GM12874 (cell line): ENCODE measurements around the gene MED9.

Source experiments
- TF ChIP-seq, protein P1 (sequence below): IDR thresholded peaks from 2 replicates; pipeline ENCODE4 v1.5.1; 2011; ENCODE audit warnings: low read depth, mild to moderate bottlenecking, control low read depth, low read length, moderate library complexity; ENCODE audit not compliant: insufficient read depth

MED9 gene

DNA sequence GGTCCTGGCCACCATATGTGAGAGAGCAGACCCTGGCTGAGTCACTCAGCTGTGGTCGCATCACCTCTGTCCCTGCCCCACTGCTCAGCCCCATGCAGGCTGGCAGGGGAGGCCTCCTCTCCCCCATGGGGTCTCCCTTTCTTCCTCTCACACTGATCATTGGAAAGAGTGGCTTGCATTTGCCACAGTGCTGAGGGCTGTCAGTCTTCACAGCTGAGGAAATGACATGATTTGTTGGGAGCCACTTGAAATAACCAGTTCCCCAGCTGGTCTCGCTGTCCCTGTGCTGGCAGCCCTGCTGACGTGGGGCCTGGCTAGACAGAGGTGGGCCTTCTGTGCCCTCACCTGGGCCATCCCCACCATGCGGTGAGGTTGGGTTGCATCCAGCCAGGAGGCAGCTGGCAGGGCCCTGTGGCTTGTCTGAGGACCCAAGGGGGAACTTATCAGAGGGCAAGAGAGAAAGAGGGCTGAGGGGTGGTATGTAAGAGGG, 30.1 kb upstream of the MED9 start:
- TF ChIP-seq, protein P1, sequence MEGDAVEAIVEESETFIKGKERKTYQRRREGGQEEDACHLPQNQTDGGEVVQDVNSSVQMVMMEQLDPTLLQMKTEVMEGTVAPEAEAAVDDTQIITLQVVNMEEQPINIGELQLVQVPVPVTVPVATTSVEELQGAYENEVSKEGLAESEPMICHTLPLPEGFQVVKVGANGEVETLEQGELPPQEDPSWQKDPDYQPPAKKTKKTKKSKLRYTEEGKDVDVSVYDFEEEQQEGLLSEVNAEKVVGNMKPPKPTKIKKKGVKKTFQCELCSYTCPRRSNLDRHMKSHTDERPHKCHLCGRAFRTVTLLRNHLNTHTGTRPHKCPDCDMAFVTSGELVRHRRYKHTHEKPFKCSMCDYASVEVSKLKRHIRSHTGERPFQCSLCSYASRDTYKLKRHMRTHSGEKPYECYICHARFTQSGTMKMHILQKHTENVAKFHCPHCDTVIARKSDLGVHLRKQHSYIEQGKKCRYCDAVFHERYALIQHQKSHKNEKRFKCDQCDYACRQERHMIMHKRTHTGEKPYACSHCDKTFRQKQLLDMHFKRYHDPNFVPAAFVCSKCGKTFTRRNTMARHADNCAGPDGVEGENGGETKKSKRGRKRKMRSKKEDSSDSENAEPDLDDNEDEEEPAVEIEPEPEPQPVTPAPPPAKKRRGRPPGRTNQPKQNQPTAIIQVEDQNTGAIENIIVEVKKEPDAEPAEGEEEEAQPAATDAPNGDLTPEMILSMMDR: no peak

DNA sequence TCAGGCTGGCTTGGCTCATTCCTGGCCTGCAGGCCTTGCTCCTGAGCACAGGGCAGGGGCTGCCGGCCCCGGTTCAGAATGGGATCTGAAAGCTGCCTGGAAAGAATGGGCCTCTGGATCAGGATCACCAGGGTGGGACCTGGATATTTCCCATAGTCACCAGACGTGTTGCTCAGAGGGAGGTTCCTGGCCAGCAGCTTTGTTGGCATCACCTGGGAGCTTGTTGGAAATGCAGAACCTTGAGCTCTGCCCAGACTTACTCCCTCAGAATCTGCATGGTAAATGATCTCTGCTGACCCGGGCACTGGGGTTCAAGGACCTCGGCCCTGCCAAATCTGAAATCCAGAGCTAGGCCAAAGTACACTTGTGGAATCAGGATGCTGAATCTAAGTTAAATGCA, 29.5 kb upstream of the MED9 start:
- TF ChIP-seq, protein P1: no peak

DNA sequence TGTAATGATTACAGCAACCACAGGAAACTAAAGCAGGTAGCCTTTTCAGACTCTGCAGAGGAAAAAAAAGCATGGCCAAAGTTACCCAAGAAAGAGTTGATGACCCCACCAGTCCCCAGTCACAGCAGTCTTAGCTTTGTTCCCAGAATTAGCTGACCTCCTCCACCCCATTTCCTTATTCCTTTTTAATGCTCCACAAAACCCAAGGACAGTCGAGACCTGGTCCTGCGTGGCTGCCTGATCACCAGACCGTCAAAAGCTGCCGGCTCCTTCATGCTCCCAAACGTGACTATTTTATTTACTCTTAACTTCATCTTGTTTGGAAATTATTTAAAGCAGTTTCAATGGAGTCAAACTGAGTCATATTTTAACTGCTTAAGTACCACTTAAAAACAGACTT, 28.7 kb upstream of the MED9 start:
- TF ChIP-seq, protein P1: no peak

DNA sequence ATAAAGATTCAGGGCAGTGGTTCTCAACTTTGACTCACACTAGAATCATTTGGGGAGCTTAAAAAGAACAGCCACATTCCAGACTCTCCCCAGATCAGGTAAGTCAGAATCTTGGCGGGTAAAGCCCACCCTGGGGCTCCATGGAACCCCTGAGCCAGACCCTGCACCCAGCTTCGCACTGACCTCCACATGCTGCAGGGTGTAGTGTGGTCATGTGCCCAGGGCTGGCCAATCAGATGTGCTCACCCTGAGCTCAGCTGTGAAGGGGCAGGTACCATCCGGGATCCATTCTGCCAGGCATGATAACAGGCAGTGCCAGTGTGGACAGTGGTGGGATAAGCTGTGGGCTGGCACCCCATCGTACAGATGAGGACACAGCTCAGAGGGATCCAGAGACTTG, 28.1 kb upstream of the MED9 start:
- TF ChIP-seq, protein P1: no peak

DNA sequence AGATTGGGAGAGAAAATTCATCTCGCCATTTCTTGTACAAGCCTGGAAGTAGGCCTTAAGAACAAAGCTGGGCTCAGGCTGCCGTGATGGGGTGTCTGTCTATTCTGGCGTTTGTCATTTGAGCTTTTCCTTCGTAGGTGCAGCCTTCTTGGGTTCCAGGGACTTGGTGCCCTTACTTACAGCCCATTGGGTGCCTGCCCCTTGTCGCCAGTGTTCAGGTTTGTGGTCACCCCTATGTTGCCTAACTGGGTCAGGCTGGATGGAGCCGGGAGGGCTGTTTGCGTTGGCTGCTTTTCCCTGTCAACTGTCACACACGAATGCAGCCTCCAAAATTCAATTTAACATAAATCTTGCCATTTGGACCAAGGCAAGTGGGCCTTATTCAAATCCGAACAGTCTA, 23.7 kb upstream of the MED9 start:
- TF ChIP-seq, protein P1: no peak

DNA sequence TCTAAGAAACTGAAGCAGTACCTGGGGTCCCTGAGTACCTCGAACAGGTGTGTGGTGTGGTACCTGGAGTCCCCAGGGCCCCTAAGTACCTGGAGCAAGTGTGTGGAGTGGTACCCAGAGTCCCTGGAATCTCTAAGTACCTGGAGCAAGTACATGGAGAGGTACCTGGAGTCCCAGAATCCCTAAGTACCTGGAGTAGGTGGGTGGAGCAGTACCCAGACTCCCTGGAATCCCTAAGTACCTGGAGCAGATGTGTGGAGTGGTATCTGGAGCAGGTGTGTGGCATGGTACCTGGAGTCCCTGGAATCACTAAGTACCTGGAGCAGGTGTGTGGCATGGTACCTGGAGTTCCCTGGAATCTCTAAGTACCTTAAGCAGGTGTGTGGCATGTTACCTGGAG, 22.5 kb upstream of the MED9 start:
- TF ChIP-seq, protein P1: no peak

DNA sequence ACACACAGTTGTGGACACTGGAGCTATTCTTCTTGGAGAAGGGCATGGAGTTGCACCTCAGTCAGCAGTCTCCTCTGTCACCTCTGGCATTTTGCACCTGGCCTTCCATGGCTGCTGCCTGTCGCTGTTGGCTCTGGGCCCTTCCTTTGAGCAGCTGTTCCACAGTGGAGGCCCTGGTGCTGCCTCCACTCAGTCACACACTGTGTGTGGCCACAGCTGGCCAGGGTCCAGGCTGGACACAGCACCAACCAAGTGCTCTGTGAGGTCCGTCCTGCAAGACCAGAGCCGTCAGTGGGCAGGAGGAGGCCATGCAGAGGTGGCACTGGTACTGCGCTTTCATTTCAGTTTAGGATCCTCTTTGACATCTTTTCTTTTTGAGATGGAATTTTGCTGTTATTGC, 21.6 kb upstream of the MED9 start:
- TF ChIP-seq, protein P1: no peak

DNA sequence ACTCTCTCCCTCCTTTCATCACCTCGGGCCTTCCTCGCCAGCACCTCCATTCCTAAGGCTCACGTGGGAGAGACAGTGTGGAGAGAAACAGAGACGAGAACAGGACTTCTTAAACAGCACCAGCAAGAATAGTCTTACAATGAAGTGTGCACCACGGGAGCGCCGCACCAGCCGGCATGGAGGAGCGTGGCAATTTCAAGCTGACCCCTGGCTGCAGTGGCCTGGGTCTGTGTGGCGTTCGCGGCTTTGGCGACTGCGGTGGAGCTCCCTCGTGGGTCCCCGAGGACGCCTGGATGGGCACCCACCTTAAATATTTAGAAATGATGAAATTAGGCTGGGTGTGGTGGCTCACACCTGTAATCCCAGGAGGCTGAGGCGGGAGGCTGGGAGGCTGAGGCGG, 20.5 kb upstream of the MED9 start:
- TF ChIP-seq, protein P1: no peak
